DMS114 treated with DMSO at 0.1 percent for 48 hours (cell line): ENCODE measurements around the gene C5orf34.
"Not testable (repeated sequence)": the region's sequence is repeated elsewhere in the genome, so short reads cannot be mapped to it uniquely, and the experiment has no call there.

Experiments
- DNase-seq: peaks from one replicate; lab custom pipeline; 2025; ENCODE audit not compliant: unreplicated experiment; lab: John Stamatoyannopoulos, UW

C5orf34 gene

DNA sequence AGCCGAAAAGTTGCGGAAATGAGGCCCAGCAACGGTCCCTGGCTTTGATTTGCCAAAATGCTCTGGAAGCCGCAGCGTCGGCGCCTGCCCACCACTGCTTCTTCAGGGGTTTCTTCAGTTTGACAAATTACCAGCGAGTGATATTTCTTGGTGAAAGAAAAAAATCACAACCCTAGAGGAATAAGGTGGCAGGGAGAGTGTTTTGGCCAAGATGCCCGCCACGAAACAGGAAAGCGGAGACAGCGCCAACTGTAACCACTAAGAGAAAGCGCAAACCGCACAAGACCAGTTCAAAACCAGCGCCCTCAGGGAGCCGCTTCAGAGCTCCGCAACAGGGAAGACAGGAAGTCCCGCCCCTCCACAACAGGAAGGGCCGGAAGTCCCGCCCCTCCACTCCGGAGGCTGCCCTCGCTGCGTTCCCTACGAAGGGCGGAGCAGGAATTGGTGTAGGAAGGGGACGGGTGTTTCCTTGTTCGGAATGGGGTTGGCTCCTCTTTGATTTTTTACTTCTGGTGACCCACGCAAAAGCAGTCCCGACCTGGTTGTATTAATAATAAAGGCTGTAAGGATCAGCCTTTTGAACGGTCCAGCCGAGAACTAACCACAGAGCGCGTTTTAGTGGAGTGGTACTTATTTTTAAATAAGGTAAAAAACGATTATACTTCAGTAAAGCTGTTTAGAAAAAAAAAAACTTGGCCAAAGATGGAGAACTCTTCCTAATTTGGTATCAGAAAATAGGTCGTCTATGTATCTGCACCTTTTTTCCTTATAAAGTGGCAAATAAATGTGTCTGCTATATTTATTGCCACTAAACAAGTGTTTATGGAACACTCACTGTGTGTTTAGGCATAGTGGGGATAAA is at the start of gene C5orf34:
TSS of gene C5orf34 (minus strand) at position 333 of the 862 bp plus-strand sequence. CDS start 5,809 bp downstream, outside the sequence.
- DNase-seq, result peak; percentile 92

GRCh38 chr5:43564289-43564850 is 49.4 kb upstream of the C5orf34 start:
- no peak for DNase-seq

GRCh38 chr5:43563321-43563720 is 48.4 kb upstream of the C5orf34 start:
- no peak for DNase-seq

DNA sequence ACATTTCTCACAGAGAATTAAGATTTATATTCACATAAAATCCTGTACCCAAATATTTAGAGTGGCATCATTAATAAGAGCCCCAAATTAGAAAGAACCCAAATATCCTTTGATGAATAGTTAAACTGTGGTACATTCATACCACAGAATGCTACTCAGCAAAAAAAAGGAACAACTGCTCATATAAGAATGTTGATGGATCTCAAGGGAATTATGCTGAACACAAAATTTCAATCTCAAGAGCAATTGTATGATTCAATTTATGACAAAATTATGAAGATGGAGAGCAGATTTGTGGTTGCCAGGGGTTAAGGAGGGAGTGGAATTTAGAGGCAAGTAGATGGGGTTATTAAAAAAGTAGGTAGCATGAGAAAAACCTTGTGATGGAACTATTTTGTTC is 46.4 kb upstream of the C5orf34 start:
- no peak for DNase-seq

DNA sequence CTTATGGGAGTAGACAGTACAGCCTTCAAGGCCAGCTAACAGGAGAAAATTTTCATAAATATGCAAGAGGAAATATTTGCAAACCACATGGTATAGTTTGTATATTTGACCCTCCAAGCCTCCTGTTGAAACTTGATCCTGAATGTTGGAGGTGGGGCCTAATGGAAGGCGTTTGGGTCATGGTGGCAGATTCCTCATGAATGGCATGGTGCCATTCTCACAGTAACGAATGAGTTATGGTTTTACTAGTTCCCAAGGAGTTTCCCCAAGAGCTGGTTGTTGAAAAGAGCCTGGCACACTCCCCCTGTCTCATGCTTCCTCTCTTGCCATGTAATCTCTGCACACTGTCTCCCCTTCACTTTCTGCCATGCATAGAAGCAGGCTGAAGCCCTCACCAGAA is 45.2 kb upstream of the C5orf34 start:
- no peak for DNase-seq

DNA sequence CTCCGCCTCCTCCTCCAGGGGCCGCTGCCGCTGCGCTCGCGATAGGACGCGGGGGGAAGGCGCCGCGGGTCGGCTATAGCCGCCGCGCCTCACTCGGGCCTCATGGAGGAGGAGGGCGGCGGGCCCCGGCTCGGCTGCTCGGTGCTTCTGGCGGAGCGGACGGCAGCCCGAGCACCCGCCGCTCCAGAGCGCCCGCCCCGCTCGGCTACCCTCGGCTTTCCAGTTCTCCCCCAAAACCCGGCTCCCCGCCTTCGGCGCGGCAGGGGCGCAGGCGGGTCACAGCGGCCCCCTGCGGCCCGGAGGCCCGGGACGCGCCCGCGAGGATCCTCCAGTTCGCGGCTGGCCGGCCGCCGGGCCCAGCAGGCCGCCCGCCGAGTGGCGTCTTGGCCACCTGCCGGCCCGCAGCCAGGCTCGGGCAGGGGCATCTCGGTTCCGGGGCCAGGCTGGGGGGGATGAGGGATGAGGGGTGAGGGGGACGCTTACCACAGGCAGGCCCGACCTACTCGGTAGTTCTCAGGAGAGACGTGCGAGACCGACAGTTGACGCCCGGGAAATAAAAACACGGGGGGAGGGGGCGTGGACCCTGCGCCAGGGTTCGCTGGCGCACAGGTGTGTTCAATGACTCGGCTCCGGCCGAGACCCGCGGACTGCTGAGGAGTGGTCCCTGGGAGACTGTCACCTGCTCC is 42.1 kb upstream of the C5orf34 start, which contains the start of gene PAIP1:
TSS of gene PAIP1 (minus strand) at position 221 of the 686 bp plus-strand sequence. CDS start 231 bp downstream, outside the sequence.
- peak; percentile 37 for DNase-seq

DNA sequence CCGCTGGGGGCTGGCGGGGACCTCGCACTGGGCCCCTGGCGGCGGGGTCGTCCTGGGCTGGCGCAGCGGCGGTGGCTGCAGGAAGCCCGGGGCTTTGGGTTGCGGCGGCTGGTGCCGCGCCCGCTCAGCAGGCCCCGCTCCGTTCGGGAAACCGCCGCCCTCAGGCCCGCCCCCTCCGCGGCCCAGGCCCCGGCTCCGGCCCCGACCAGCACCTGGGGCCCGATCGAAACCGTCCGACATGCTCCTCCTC is 41.6 kb upstream of the C5orf34 start:
- DNase-seq, result not testable (repeated sequence)

GRCh38 chr5:43555895-43556606 is 41.1 kb upstream of the C5orf34 start:
- DNase-seq, result no peak

DNA sequence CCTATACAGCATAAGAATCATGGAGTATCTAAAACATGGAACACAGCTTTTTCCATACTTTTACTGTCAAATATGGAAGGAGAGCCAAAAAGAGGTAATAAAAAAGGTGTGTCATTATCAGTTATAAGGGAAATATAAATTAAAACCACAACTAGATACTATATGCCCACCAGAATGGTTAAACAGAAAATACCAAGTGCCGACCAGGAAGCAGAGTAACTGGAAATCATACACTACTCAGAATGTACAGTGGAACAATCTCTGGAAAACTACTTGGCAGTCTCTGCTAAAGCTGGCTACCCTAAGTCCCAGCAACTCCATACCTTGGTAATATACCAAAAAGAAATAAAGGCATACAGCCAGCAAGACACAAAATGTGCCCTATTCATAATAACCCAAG is 39.5 kb upstream of the C5orf34 start:
- no peak for DNase-seq

DNA sequence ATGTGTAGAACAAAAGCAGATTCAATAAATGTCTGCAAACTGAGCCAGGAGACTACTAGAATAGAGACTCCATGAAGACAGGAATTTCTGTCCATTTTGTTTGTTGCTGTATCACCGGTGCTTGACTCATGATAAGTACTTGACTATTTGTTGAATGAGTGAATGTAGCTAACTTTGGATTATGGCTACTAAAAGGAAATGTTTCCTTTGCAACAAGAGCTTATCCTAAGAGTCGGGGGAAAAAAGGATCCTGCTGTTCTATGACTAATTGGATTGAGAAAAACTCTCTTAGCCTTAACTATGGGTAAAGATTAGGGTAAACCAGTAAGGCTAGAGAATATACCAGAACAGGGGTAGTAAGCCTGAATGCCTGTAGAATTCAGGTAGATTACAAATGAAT is 38.4 kb upstream of the C5orf34 start:
- no peak for DNase-seq

DNA sequence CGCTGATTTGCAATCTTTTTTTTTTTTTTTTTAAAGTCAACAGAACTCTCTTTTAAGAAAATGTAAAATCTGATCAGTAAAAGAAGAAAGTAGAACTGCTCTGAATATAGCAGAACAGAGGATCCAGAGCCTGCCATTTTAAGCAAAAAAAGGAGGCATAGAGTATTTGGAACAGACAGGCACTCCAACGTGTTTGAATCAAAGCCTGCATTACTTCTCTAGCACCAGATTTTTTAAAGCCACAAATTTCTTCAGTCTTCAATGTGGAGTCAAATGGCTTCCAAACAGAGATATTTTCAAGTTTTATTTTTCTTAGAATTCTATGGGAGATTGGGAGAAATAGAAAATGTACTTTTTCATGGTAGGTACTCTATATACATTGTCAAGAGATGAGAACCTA is 36.8 kb upstream of the C5orf34 start:
- no peak for DNase-seq

DNA sequence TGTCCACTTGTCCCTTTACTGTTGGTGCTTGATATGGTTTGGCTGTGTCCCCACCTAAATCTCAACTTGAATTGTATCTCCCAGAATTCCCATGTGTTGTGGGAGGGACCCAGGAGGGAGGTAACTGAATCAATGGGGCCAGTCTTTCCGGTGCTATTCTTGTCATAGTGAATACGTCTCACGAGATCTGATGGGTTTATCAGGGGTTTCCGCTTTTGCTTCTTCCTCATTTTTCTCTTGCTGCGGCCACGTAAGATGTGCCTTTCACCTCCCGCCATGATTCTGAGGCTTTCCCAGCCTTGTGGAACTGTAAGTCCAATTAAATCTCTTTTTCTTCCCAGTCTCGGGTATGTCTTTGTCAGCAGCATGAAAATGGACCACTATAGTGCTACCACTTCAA is 34.3 kb upstream of the C5orf34 start:
- DNase-seq, result not testable (repeated sequence)

GRCh38 chr5:43548358-43548757 is 33.4 kb upstream of the C5orf34 start:
- DNase-seq, result no peak

- DNase-seq, result no peak
Measured at GRCh38 chr5:43547532-43547931, 32.6 kb upstream of the C5orf34 start.

DNA sequence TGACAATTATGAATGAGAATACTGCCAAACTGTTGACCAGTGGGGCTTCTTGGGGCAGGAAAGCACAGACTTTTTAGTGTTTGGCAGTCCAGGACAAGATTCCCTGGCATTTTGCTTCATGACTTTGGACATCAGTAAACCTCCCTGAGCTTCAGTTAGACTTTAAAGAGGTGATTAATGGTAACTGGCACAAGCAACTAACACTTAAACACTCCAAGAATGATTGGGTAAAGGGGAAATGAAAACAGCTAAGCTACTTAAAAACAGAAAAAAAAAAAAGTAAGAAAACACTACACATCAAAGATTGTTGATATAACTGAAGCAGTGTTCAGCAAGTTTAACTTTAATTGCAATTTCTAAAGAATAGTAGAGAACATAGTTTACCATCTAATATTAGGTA is 28.5 kb upstream of the C5orf34 start:
- DNase-seq, result no peak

- no peak for DNase-seq
Measured at GRCh38 chr5:43540746-43541145, 25.8 kb upstream of the C5orf34 start.

DNA sequence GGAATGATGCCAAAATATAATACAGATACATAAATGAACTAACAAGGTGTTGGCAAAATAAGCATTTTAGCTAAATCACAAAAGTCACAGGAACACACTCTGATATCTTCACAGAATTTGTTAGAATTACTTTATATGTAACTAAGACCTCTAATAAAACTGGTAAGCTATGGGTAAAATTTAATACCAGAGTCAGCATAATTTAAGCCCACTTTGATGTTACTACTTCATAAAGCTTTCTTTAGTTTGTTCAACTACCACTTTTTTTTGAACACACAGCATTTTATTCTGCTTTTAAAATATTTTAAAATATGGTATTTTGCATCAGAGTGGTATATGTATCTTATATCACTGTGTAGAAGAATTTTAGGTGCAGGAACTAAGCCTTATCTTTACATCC is 22.0 kb upstream of the C5orf34 start:
- DNase-seq, result no peak

DNA sequence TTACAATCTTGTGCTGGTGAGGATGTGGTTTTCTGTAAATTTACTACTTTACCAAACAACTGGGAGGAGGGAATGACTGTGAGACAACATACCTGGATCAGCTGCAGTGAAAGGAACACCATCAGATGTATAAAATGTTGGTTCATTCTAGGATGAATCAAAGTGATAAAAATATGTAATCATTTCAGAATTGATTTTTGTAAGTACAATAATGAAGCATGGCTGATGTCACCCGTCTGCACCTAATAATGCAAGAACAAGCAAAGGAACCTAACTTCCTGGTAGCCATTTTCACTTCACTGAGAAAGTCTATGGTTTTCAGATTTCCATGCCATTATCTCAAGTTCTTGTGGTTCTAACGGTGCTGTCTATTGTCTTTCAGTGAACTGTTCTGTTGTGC is 18.7 kb upstream of the C5orf34 start:
- no peak for DNase-seq

DNA sequence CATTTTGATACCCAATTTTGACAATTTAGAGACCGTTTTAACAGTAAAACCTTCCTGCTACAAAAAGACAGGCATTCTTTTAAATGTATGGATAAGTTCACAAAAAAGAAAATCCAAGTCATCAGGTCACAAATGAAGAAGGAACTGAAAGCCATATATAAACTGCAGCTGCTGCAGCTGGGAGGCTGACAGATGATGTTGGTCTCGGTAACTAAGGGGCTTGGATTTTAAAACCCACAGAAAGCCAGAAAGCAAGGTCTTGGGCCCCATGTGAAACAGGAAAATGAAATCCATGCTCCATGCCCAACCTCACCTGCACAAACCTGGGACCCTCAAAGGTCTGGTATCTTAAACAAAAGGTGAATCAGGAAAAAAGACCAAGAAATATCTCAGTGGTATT is 15.7 kb upstream of the C5orf34 start:
- DNase-seq, result no peak

DNA sequence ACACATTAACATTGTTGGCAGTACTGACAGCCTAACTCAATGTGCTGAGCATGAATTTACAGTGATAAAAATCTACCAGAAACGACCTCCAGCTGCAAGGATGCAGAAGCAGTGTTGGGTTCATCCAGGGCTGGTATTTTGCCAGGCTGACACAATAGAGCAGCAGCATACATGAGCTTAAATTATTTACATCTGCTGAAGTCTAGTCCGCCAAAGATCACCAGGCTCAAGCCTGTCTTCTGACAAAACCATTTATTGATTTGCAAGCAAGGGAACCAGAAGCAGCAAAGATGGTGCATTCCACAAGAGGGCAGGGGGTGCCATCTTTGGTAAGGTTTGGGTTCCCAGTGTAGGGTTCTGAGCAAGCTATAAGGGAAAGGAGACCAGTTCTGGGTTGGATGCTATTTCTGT is 8.7 kb upstream of the C5orf34 start:
- no peak for DNase-seq

DNA sequence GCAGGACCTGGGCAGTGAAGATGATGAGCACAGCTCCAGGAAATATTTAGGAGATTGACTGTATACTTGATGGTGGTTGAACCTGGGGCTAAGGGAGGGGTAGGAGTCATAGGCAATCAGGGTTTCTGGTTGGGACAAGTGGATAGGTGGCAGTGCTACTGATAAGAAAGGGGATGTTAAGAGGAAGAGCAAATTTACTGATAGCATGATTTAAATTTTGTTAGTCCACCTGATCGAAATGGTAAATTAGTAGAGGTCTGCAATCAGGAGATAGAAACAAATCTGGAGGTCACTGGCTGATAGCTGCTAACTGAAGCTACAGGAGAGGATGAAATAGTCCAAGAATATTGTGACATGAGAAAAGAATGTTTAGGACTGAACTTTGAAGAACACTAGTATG is 5.7 kb upstream of the C5orf34 start:
- DNase-seq, result no peak

DNA sequence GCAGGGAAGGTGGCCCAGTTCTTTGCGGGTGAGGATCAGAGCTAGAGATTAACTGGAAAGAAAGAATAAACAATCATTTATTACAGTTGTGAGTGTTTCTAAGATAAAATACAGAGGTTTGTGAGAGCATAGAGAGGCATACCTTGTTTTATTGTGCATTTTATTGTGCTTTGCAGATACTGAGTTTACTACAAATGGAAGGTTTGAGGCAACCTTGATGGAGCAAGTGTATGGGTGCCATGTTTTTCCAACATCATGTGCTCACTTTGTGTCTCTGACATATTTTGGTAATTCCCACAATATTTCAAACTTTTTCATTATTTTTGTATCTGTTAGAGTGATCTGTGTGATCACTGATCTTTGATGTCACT is 715 bp upstream of the C5orf34 start:
- DNase-seq, result no peak
